ENCODE data around the gene ING5.

The ING5 gene

GRCh38 chr2:241762933-241763369 is 61.1 kb downstream of the ING5 start:
- DNase-seq, result peak in 1 of 2 donors; percentile 45

GRCh38 chr2:241763551-241764274 is 61.9 kb downstream of the ING5 start:
- no peak for DNase-seq

- no peak for DNase-seq
These were observed 62.7 kb downstream of the ING5 start for GRCh38 chr2:241764275-241765241.

GRCh38 chr2:241767464-241768250 is 65.8 kb downstream of the ING5 start:
- no peak for DNase-seq

GRCh38 chr2:241768251-241768711 is 66.4 kb downstream of the ING5 start:
- no peak for DNase-seq

GRCh38 chr2:241768850-241769249 is 67.0 kb downstream of the ING5 start:
- DNase-seq, result no peak

- DNase-seq, result no peak
These were observed 68.0 kb downstream of the ING5 start for GRCh38 chr2:241769819-241770184.

- DNase-seq, result no peak
These were observed 68.5 kb downstream of the ING5 start for GRCh38 chr2:241770185-241770935.

GRCh38 chr2:241770936-241771285 is 69.1 kb downstream of the ING5 start:
- no peak for DNase-seq

GRCh38 chr2:241771286-241772062 is 69.6 kb downstream of the ING5 start:
- DNase-seq, result no peak

- DNase-seq, result no peak
These were observed 70.2 kb downstream of the ING5 start for GRCh38 chr2:241772063-241772499.

GRCh38 chr2:241773511-241774418 is 71.9 kb downstream of the ING5 start:
- no peak for DNase-seq

- DNase-seq, result no peak
These were observed 72.8 kb downstream of the ING5 start for GRCh38 chr2:241774419-241775222.

- no peak for DNase-seq
These were observed 73.7 kb downstream of the ING5 start for GRCh38 chr2:241775223-241776177.

- no peak for DNase-seq
These were observed 74.7 kb downstream of the ING5 start, which contains the start of gene GAL3ST2 for GRCh38 chr2:241776336-241777169. Gene GAL3ST2, plus strand, starts transcription at chr2:241776822. Its CDS starts 134 bp downstream, at chr2:241776956.

- DNase-seq, result no peak
These were observed 75.4 kb downstream of the ING5 start for GRCh38 chr2:241777170-241777685.

Measured in stimulated activated CD4-positive, alpha-beta T cell treated with anti-CD3 and anti-CD28 coated beads, Interleukin-2, amount 100 ng/mL, for 48 hours (primary cell).